Endothelial cell of umbilical vein (primary cell): ENCODE data around the gene CCNH. TPM values are rescaled to one million over a fixed set of nuclear protein-coding genes. Genes with fewer than 3 reads are reported as not detected.

ENCODE experiments used
- BruUV-seq: library from RNA; stranded (reverse); fragments of 400-500 nt; replicated peaks from 2 replicates; lab custom pipeline; 2021; lab: Mats Ljungman, UMichigan
- CTCF ChIA-PET: fragments of 300-600, 350-600 bp; sonication (Branson Sonifier 250); formaldehyde crosslinking; loops from one replicate; lab custom pipeline; 2021; ENCODE audit warnings: antibody characterized with exemption, inconsistent platforms; lab: Charles Lee
- POLR2A ChIA-PET: fragments of 300-600, 350-600 bp; sonication (Branson Sonifier 250); formaldehyde crosslinking; loops from one replicate; lab custom pipeline; 2021; ENCODE audit warnings: antibody characterized with exemption, inconsistent platforms; lab: Charles Lee
- DNase-seq: peaks from one replicate; pipeline ENCODE4 v3.0.0-alpha.2; 2011; ENCODE audit warnings: low read depth, low spot score
- FAIRE-seq: peaks from 2 replicates; lab custom pipeline; 2011; peaks lifted over from hg19 to GRCh38; lab: Jason Lieb, UNC
- H2AFZ ChIP-seq: 2 replicates; pipeline ENCODE4 v1.6.0; 2012; ENCODE audit warnings: low read depth, low read length, control low read depth, inconsistent platforms
- H3K27ac ChIP-seq: 2 replicates; pipeline ENCODE4 v1.5.1; 2011; ENCODE audit warnings: low read depth, mild to moderate bottlenecking, control low read depth, low read length, moderate library complexity; ENCODE audit not compliant: insufficient read depth
- H3K27me3 ChIP-seq, 2 experiments: 2 replicates each; pipeline versions ENCODE4 v1.6.0 to v1.6.1; 2011; ENCODE audit warnings: low read length in 2 of 2, mixed read lengths in 1 of 2; ENCODE audit not compliant: control insufficient read depth in 2 of 2, insufficient read depth in 2 of 2
- H3K36me3 ChIP-seq, 2 experiments: 2 replicates in 1 of 2; 3 replicates in 1 of 2; pipeline ENCODE4 v1.5.1; 2011; ENCODE audit warnings: low read length in 2 of 2, mild to moderate bottlenecking in 1 of 2, moderate library complexity in 1 of 2; ENCODE audit not compliant: control insufficient read depth in 2 of 2, insufficient read depth in 2 of 2; ENCODE audit errors: extremely low read depth in 1 of 2
- H3K4me1 ChIP-seq: 3 replicates; pipeline ENCODE4 v1.5.1; 2011; ENCODE audit warnings: mild to moderate bottlenecking, low read length; ENCODE audit not compliant: control insufficient read depth, insufficient read depth; ENCODE audit errors: extremely low read depth
- H3K4me2 ChIP-seq: 2 replicates; pipeline ENCODE4 v1.6.1; 2011; ENCODE audit warnings: low read length, control low read depth, mixed read lengths; ENCODE audit not compliant: insufficient read depth
- H3K4me3 ChIP-seq, 3 experiments: fragments of 200-600 bp in 1 of 3; sonication (generic), shearing (Covaris generic) in 1 of 3; replicated peaks in 1 of 3; 2 replicates each; pipeline ENCODE4 v1.5.1; 2011 to 2016; ENCODE audit warnings: control low read depth in 3 of 3, low read length in 3 of 3, mild to moderate bottlenecking in 2 of 3, inconsistent platforms in 1 of 3, low read depth in 1 of 3, moderate library complexity in 1 of 3; ENCODE audit not compliant: insufficient read depth in 1 of 3
- H3K79me2 ChIP-seq: 2 replicates; pipeline ENCODE4 v1.6.0; 2012; ENCODE audit warnings: low read length, inconsistent platforms; ENCODE audit not compliant: control insufficient read depth, insufficient read depth
- H3K9ac ChIP-seq: replicated peaks from 2 replicates; pipeline ENCODE3; 2011; ENCODE audit warnings: low read length, control low read depth; ENCODE audit not compliant: insufficient read depth; ENCODE audit errors: extremely low read depth
- H3K9me1 ChIP-seq: replicated peaks from 3 replicates; pipeline ENCODE4 v1.6.0; 2011; ENCODE audit warnings: mild to moderate bottlenecking, low read length; ENCODE audit not compliant: control insufficient read depth, insufficient read depth; ENCODE audit errors: extremely low read depth
- H3K9me3 ChIP-seq: replicated peaks from 2 replicates; pipeline ENCODE4 v1.5.1; 2012; ENCODE audit warnings: low read length, inconsistent platforms; ENCODE audit not compliant: control insufficient read depth, insufficient read depth
- H4K20me1 ChIP-seq: replicated peaks from 2 replicates; pipeline ENCODE3; 2011; ENCODE audit warnings: mild to moderate bottlenecking, low read length; ENCODE audit not compliant: control insufficient read depth, insufficient read depth; ENCODE audit errors: extremely low read depth
- CTCF ChIP-seq, 2 donors: IDR thresholded peaks; 1 replicate in 1 of 2; 2 replicates in 1 of 2; pipeline ENCODE4 v1.5.1; 2011; ENCODE audit warnings: low read length in 2 of 2, mild to moderate bottlenecking in 2 of 2, moderate library complexity in 2 of 2, control low read depth in 1 of 2, inconsistent platforms in 1 of 2, low read depth in 1 of 2; ENCODE audit not compliant: insufficient read depth in 1 of 2; ENCODE audit errors: extremely low read depth in 1 of 2
- EZH2 ChIP-seq: IDR thresholded peaks from 2 replicates; pipeline ENCODE4 v1.6.1; 2012; ENCODE audit warnings: borderline replicate concordance, low read depth, mild to moderate bottlenecking, moderate library complexity, low read length, inconsistent platforms; ENCODE audit not compliant: severe bottlenecking
- FOS ChIP-seq: IDR thresholded peaks from 2 replicates; pipeline ENCODE4 v1.6.1; 2011; ENCODE audit warnings: mild to moderate bottlenecking, low read length, moderate library complexity, borderline replicate concordance; ENCODE audit not compliant: insufficient read depth
- GATA2 ChIP-seq: IDR thresholded peaks from 2 replicates; pipeline ENCODE4 v1.7.0; 2011; ENCODE audit warnings: low read depth, mild to moderate bottlenecking, moderate library complexity, mixed read lengths, low read length; ENCODE audit not compliant: insufficient read length, insufficient read depth
- JUN ChIP-seq: IDR thresholded peaks from 2 replicates; pipeline ENCODE4 v1.6.1; 2011; ENCODE audit warnings: borderline replicate concordance, low read depth; ENCODE audit not compliant: insufficient read length, insufficient read depth
- MYC ChIP-seq: IDR thresholded peaks from one replicate; pipeline ENCODE4 v1.6.1; 2011; ENCODE audit warnings: mild to moderate bottlenecking, low read depth, low read length
- POLR2AphosphoS5 ChIP-seq: IDR thresholded peaks from 2 replicates; pipeline ENCODE4 v1.6.1; 2012; ENCODE audit warnings: low read depth, mild to moderate bottlenecking, control low read depth, low read length, moderate library complexity; ENCODE audit not compliant: insufficient read depth
- dilution Hi-C: fragments of 300-500 bp; cut with MboI; formaldehyde crosslinking; loops from one replicate; pipeline ENCODE4 v1.15.0; 2019; ENCODE audit warnings: low sequenced_read_pairs; ENCODE audit not compliant: extremely low pct_ligation_motif_present
- intact Hi-C: fragments of 100-400 bp; cut with micrococcal nuclease; formaldehyde crosslinking; loops from one replicate; pipeline ENCODE4 v1.10.0; 2022
- polyA plus RNA-seq, 4 experiments: library from polyadenylated mRNA; depleted of rRNA in 3 of 4; stranded (reverse) in 3 of 4; unstranded in 1 of 4; fragments of >200 nt; gene quantifications; 2 replicates each; pipeline versions ENCODE4 v1.2.1 to v1.2.3, GENCODE V29; 2011 to 2012; ENCODE audit warnings: missing spikeins in 1 of 4
- total RNA-seq: library from RNA; stranded (reverse); gene quantifications from 2 replicates; pipeline ENCODE4 v1.2.3, GENCODE V29; 2021

CCNH gene
- total and polyA plus RNA-seq, 2 donors (not counting 3 experiments of a cell fraction or from before 2014, with no cell fraction given) = 47.9 to 50.6 TPM

DNA sequence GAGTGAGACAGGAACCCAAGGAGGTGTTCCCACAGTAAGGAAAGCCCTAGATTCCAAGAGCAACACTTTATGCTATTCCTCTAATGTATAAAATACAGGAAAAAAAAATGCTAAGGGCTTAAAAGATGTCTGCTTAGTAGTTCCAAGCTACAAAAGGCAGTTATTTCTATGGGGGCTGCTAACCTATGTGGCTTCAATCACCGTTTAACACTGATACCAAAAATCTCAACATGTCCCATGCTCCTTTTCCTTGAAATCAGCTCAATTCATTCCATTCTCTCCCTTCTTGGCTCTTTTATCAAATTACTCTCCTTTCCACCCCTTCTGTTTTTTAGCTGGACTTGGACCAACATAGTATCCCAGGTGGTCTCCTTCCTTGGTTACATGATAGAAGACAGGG, 20.6 kb downstream of the CCNH start:
- peaks cover 9 to 40% of the 10 kb centered on the region in 2 experiments for H3K36me3 ChIP-seq
- peak overlapping the region; percentile 91 for H3K27ac ChIP-seq
- H4K20me1 ChIP-seq = no peaks in the 10 kb centered on the region
- peaks cover 12% of the 10 kb centered on the region for H3K79me2 ChIP-seq
- no peak overlapping the region for H3K4me2 ChIP-seq
- dilution Hi-C loops (no loop called here), intact Hi-C loops (loop anchor here (5.0 kb wide), 1 partner anchor 240 kb away; no protein-coding TSS in a partner anchor)
- FAIRE-seq = no peak
- no peak overlapping the region for H3K4me3 ChIP-seq
- H3K9me1 ChIP-seq = no peaks in the 10 kb centered on the region
- H3K27me3 ChIP-seq = no peaks in the 10 kb centered on the region
- no peak for DNase-seq
- H3K9ac ChIP-seq = no peak overlapping the region
- no peak for TF ChIP-seq CTCF (IDR thresholded peaks at IDR 0.05; ENCODE audit: extremely low read depth in 1 of 2, insufficient read depth in 1 of 2, low read depth in 1 of 2, low read length in 2 of 2)
- TF ChIP-seq POLR2AphosphoS5 = no peak
- TF ChIP-seq MYC = no peak
- TF ChIP-seq GATA2 = no peak
- no peak for TF ChIP-seq JUN
- TF ChIP-seq EZH2 = no peak
- TF ChIP-seq FOS = no peak
- H2AFZ ChIP-seq = no peak overlapping the region
- no peaks in the 10 kb centered on the region for H3K9me3 ChIP-seq
- peaks cover 25% of the 10 kb centered on the region for H3K4me1 ChIP-seq
- ChIA-PET POLR2A (no interaction called here), CTCF (interaction anchor here (2.7 kb wide), 1 partner anchor 9 kb away, joined by 17 read pairs; no protein-coding TSS in a partner anchor)
- no TSS peak for BruUV-seq
